ENCODE measurements around the gene APAF1. TPM values are rescaled to one million over a fixed set of nuclear protein-coding genes. Genes with fewer than 3 reads are reported as not detected.
A peak's percentile ranks its signal among the peaks of the same experiment; 100 is the strongest.

The APAF1 gene
- total and polyA plus RNA-seq, 9 of the 15 experiments (the other 6 are each of a cell fraction or from before 2014, with no cell fraction given): 5.1 to 15.7 (median 9.9) TPM

GRCh38 chr12:98671459-98671858 lies 26.4 kb downstream of the APAF1 start (continued):
- TF ChIP-seq, protein P1, sequence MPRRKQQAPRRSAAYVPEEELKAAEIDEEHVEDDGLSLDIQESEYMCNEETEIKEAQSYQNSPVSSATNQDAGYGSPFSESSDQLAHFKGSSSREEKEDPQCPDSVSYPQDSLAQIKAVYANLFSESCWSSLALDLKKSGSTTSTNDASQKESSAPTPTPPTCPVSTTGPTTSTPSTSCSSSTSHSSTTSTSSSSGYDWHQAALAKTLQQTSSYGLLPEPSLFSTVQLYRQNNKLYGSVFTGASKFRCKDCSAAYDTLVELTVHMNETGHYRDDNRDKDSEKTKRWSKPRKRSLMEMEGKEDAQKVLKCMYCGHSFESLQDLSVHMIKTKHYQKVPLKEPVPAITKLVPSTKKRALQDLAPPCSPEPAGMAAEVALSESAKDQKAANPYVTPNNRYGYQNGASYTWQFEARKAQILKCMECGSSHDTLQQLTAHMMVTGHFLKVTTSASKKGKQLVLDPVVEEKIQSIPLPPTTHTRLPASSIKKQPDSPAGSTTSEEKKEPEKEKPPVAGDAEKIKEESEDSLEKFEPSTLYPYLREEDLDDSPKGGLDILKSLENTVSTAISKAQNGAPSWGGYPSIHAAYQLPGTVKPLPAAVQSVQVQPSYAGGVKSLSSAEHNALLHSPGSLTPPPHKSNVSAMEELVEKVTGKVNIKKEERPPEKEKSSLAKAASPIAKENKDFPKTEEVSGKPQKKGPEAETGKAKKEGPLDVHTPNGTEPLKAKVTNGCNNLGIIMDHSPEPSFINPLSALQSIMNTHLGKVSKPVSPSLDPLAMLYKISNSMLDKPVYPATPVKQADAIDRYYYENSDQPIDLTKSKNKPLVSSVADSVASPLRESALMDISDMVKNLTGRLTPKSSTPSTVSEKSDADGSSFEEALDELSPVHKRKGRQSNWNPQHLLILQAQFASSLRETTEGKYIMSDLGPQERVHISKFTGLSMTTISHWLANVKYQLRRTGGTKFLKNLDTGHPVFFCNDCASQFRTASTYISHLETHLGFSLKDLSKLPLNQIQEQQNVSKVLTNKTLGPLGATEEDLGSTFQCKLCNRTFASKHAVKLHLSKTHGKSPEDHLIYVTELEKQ (CRISPR knock-in tag; IDR thresholded peaks at IDR 0.05): no peak
- TF ChIP-seq YBX1 (IDR thresholded peaks at IDR 0.05): no peak
- TF ChIP-seq ZNF280B (CRISPR knock-in tag; IDR thresholded peaks at IDR 0.05): no peak
- TF ChIP-seq RHOXF2B (CRISPR knock-in tag; conservative IDR thresholded peaks at IDR 0.05): no peak
- TF ChIP-seq ARID1B (IDR thresholded peaks at IDR 0.05): peak; percentile 82
- TF ChIP-seq NFE2L1 (tag; IDR thresholded peaks at IDR 0.05; ENCODE audit: borderline replicate concordance, low read depth): no peak
- no peak for TF ChIP-seq ELF1 (tag; IDR thresholded peaks at IDR 0.05)
- TF ChIP-seq, protein P2, sequence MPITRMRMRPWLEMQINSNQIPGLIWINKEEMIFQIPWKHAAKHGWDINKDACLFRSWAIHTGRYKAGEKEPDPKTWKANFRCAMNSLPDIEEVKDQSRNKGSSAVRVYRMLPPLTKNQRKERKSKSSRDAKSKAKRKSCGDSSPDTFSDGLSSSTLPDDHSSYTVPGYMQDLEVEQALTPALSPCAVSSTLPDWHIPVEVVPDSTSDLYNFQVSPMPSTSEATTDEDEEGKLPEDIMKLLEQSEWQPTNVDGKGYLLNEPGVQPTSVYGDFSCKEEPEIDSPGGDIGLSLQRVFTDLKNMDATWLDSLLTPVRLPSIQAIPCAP (CRISPR knock-in tag; IDR thresholded peaks at IDR 0.05; ENCODE audit: borderline replicate concordance): no peak
- TF ChIP-seq LARP7 (IDR thresholded peaks at IDR 0.05): no peak
- TF ChIP-seq CHCHD3 (CRISPR knock-in tag; IDR thresholded peaks at IDR 0.05): no peak
- TF ChIP-seq MCM5 (IDR thresholded peaks at IDR 0.05; ENCODE audit: low read depth): no peak
- no peak for TF ChIP-seq ZC3H4 (CRISPR knock-in tag; IDR thresholded peaks at IDR 0.05; ENCODE audit: borderline replicate concordance)
- no peak for TF ChIP-seq NR1H2 (CRISPR knock-in tag; IDR thresholded peaks at IDR 0.05)
- TF ChIP-seq ZBED1 (IDR thresholded peaks at IDR 0.05): no peak
- TF ChIP-seq, protein P3, sequence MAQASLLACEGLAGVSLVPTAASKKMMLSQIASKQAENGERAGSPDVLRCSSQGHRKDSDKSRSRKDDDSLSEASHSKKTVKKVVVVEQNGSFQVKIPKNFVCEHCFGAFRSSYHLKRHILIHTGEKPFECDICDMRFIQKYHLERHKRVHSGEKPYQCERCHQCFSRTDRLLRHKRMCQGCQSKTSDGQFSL (CRISPR knock-in tag; IDR thresholded peaks at IDR 0.05): no peak
- TF ChIP-seq, protein P3 (tag; IDR thresholded peaks at IDR 0.05): no peak
- TF ChIP-seq BRD9 (IDR thresholded peaks at IDR 0.05; ENCODE audit: low read depth, partially characterized antibody): no peak
- TF ChIP-seq, protein P4, sequence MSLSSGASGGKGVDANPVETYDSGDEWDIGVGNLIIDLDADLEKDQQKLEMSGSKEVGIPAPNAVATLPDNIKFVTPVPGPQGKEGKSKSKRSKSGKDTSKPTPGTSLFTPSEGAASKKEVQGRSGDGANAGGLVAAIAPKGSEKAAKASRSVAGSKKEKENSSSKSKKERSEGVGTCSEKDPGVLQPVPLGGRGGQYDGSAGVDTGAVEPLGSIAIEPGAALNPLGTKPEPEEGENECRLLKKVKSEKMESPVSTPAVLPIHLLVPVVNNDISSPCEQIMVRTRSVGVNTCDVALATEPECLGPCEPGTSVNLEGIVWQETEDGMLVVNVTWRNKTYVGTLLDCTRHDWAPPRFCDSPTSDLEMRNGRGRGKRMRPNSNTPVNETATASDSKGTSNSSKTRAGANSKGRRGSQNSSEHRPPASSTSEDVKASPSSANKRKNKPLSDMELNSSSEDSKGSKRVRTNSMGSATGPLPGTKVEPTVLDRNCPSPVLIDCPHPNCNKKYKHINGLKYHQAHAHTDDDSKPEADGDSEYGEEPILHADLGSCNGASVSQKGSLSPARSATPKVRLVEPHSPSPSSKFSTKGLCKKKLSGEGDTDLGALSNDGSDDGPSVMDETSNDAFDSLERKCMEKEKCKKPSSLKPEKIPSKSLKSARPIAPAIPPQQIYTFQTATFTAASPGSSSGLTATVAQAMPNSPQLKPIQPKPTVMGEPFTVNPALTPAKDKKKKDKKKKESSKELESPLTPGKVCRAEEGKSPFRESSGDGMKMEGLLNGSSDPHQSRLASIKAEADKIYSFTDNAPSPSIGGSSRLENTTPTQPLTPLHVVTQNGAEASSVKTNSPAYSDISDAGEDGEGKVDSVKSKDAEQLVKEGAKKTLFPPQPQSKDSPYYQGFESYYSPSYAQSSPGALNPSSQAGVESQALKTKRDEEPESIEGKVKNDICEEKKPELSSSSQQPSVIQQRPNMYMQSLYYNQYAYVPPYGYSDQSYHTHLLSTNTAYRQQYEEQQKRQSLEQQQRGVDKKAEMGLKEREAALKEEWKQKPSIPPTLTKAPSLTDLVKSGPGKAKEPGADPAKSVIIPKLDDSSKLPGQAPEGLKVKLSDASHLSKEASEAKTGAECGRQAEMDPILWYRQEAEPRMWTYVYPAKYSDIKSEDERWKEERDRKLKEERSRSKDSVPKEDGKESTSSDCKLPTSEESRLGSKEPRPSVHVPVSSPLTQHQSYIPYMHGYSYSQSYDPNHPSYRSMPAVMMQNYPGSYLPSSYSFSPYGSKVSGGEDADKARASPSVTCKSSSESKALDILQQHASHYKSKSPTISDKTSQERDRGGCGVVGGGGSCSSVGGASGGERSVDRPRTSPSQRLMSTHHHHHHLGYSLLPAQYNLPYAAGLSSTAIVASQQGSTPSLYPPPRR (CRISPR knock-in tag; IDR thresholded peaks at IDR 0.05; ENCODE audit: borderline replicate concordance): no peak

All from K562 (cell line).